Upper lobe of left lung (tissue), 6 donors: ENCODE measurements around the gene RTP3. TPM values are rescaled to one million over a fixed set of nuclear protein-coding genes. Genes with fewer than 3 reads are reported as not detected.

Source experiments
- ATAC-seq, 2 donors: fragments of 200-7000 bp; cut with Tn5 transposase; one replicate each; pipeline ENCODE4 v1.9.1; 2022; ENCODE audit warnings: mild to moderate bottlenecking in 2 of 2, moderate library complexity in 2 of 2; ENCODE audit not compliant: low FRiP score in 2 of 2
- DNase-seq, 2 donors: peaks; one replicate each; pipeline ENCODE4 v3.0.0-alpha.2; 2019 to 2020
- H3K27ac ChIP-seq, 4 donors: fragments of 200-600 bp; sonication (generic); one replicate each; pipeline ENCODE4 v1.5.1; 2016 to 2019
- H3K27me3 ChIP-seq, 4 donors: fragments of 200-600 bp; sonication (generic); one replicate each; pipeline ENCODE4 v1.5.1; 2017 to 2019
- H3K36me3 ChIP-seq, 4 donors: fragments of 200-600 bp; sonication (generic); one replicate each; pipeline ENCODE4 v1.5.1; 2016 to 2019
- H3K4me1 ChIP-seq, 4 donors: fragments of 200-600 bp; sonication (generic); one replicate each; pipeline ENCODE4 v1.5.1; 2018 to 2019
- H3K4me3 ChIP-seq, 4 donors: fragments of 200-600 bp; sonication (generic); one replicate each; pipeline ENCODE4 v1.5.1; 2017 to 2019; ENCODE audit warnings: mild to moderate bottlenecking in 2 of 4, moderate library complexity in 1 of 4
- H3K9me3 ChIP-seq, 4 donors: fragments of 200-600 bp; sonication (generic); one replicate each; pipeline ENCODE4 v1.5.1; 2018 to 2019
- EP300 ChIP-seq, 4 donors: sonication (generic); formaldehyde crosslinking; IDR thresholded peaks; one replicate each; pipeline ENCODE4 v1.5.1; 2017; ENCODE audit warnings: antibody characterized with exemption in 4 of 4, control low read depth in 2 of 4
- POLR2A ChIP-seq, 4 donors: fragments of 450-650 bp; IDR thresholded peaks; one replicate each; pipeline ENCODE4 v1.5.1; 2016 to 2017; ENCODE audit warnings: antibody characterized with exemption in 4 of 4, mild to moderate bottlenecking in 2 of 4
- POLR2AphosphoS5 ChIP-seq, 2 donors: sonication (generic); formaldehyde crosslinking; IDR thresholded peaks; one replicate each; pipeline ENCODE4 v1.5.1; 2017; ENCODE audit warnings: antibody characterized with exemption in 2 of 2
- WGBS, 2 donors: methylation state at CpG; one replicate each; pipeline ENCODE4 v1.1.5; 2017 to 2018; 5-methylcytosine and 5-hydroxymethylcytosine counted together
- total RNA-seq, 6 donors: library from RNA; depleted of rRNA in 4 of 6; stranded (reverse); fragments of >200 nt in 4 of 6; gene quantifications; one replicate each; pipeline versions ENCODE4 v1.1.0 to v1.2.1, GENCODE V29; 2016 to 2021
- TF ChIP-seq, protein P1 (sequence below), 6 experiments: fragments of 450-650 bp in 4 of 6; fragments of 200-600 bp in 2 of 6; sonication (generic) in 2 of 6; IDR thresholded peaks; one replicate each; pipeline ENCODE4 v1.5.1; 2016 to 2019; ENCODE audit warnings: antibody characterized with exemption in 6 of 6
- donor health status: DM: no; HTN: no; CAD: no; lungs with moderate emphysema.
- donor health status: DM: no; HTN: yes; CAD: no; lungs with severe emphysema.

Gene RTP3
- total RNA-seq, 6 donors from 2014 or later: not detected

DNA sequence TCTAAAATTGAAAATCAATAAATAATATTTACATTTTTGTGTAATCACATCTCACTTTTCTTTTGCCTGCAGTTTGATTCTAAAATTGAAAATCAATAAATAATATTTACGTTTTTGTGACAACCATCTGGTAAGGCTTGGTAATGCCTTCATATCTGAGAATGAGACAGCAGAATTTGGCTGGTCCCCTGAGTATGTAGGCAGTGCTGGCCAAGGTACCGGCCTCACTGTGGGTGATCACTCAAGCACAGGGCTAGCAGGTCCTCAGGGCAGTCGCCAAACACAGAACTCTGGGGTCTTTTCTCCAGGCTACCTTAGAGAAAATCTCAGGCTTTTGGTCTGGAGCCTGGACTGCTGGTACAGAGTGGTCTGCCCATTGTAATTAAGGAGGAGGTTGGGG is 26.2 kb downstream of the RTP3 start:
- Histone ChIP-seq H3K36me3 (no peaks in the 10 kb centered on the region), H3K4me1 (no peaks in the 10 kb centered on the region), H3K4me3 (no peak overlapping the region), H3K9me3 (no peaks in the 10 kb centered on the region), H3K27ac (no peak overlapping the region), H3K27me3 (no peaks in the 10 kb centered on the region)
- 80 to 81% methylated on average over 3 of the region's 3 CpGs for WGBS, 2 donors
- no peak for ATAC-seq
- TF ChIP-seq POLR2AphosphoS5 (IDR thresholded peaks at IDR 0.05) (no peak), POLR2A (IDR thresholded peaks at IDR 0.05) (no peak), EP300 (IDR thresholded peaks at IDR 0.05) (no peak)
- TF ChIP-seq, protein P1, sequence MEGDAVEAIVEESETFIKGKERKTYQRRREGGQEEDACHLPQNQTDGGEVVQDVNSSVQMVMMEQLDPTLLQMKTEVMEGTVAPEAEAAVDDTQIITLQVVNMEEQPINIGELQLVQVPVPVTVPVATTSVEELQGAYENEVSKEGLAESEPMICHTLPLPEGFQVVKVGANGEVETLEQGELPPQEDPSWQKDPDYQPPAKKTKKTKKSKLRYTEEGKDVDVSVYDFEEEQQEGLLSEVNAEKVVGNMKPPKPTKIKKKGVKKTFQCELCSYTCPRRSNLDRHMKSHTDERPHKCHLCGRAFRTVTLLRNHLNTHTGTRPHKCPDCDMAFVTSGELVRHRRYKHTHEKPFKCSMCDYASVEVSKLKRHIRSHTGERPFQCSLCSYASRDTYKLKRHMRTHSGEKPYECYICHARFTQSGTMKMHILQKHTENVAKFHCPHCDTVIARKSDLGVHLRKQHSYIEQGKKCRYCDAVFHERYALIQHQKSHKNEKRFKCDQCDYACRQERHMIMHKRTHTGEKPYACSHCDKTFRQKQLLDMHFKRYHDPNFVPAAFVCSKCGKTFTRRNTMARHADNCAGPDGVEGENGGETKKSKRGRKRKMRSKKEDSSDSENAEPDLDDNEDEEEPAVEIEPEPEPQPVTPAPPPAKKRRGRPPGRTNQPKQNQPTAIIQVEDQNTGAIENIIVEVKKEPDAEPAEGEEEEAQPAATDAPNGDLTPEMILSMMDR (IDR thresholded peaks at IDR 0.05): no peak
- DNase-seq: no peak

DNA sequence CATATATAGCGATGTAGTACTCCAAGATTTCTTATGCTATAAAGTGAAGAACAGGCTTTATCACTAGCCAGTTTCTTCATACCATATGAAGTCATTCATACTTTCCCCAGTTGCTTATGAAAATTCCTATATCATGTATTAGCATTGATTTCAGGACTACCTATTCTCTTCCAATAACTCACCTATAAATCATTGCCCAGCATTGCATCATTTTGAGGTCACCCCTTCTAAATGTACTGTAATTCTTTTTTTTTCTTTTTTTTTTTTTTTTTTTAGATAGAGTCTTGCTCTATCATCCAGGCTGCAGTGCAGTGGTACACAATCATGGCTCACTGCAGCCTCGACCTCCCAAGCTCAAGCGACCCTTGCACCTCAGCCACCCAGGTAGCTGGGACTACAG is 27.1 kb downstream of the RTP3 start:
- DNase-seq (no peak), ATAC-seq (no peak)
- H3K4me1 ChIP-seq: no peaks in the 10 kb centered on the region
- H3K4me3 ChIP-seq: no peak overlapping the region
- 84 to 94% methylated on average over 3 of the region's 3 CpGs for WGBS, 2 donors
- no peaks in the 10 kb centered on the region for H3K27me3 ChIP-seq
- H3K9me3 ChIP-seq: no peaks in the 10 kb centered on the region
- TF ChIP-seq, protein P1 (IDR thresholded peaks at IDR 0.05): no peak
- no peak for TF ChIP-seq EP300 (IDR thresholded peaks at IDR 0.05)
- no peak for TF ChIP-seq POLR2AphosphoS5 (IDR thresholded peaks at IDR 0.05)
- no peak for TF ChIP-seq POLR2A (IDR thresholded peaks at IDR 0.05)
- no peaks in the 10 kb centered on the region for H3K36me3 ChIP-seq
- no peak overlapping the region for H3K27ac ChIP-seq

DNA sequence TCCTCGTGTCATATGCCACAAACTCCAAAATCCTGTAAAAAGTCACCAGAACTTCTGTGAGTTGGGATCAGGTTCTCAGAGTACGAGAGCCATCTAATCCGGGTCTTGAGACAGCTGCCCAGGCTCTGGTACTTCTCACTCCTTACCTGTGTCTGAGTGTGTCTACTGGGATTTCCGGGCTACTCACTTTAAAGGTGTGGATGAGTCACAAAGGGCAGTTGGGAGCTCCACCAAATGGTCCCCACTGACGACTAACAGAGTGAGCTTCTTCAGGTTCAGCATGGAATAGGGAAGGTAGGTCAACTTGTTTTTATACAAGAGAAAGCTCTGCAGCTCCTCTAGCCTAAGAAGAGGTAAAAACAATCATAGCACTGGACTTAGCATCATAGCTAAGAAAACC is 29.5 kb downstream of the RTP3 start:
- TF ChIP-seq EP300 (IDR thresholded peaks at IDR 0.05) (no peak), POLR2A (IDR thresholded peaks at IDR 0.05) (no peak), POLR2AphosphoS5 (IDR thresholded peaks at IDR 0.05) (no peak)
- TF ChIP-seq, protein P1 (IDR thresholded peaks at IDR 0.05): no peak
- no peaks in the 10 kb centered on the region for H3K9me3 ChIP-seq
- H3K27me3 ChIP-seq: no peaks in the 10 kb centered on the region
- H3K4me1 ChIP-seq: no peaks in the 10 kb centered on the region
- no peaks in the 10 kb centered on the region for H3K36me3 ChIP-seq
- H3K27ac ChIP-seq: no peak overlapping the region
- ATAC-seq (no peak), DNase-seq (no peak)
- no peak overlapping the region for H3K4me3 ChIP-seq
- 84 to 88% methylated on average over 5 of the region's 5 CpGs for whole genome bisulfite sequencing, 2 donors

DNA sequence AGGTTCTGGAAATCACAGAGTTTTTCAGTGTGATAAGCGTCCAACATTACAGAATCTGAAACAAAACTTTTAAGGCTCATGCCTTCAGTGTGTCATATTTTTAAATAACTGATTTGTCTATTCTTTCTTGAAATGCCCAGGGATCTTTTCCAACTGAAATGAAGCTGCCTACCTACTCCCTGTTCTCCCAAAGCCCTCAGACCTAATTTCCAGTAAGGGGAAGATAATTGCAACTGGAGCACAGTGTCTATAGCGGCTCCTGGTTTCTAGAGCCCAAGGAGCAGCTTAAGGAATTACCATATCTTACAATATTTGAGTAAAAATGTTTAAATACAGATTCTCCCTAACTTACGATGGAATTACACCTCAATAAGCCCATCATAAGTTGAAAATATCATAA is 35.3 kb downstream of the RTP3 start:
- 88 to 90% methylated on average over 3 of the region's 3 CpGs for WGBS, 2 donors
- no peaks in the 10 kb centered on the region for H3K4me1 ChIP-seq
- no peak overlapping the region for H3K27ac ChIP-seq
- H3K27me3 ChIP-seq: no peaks in the 10 kb centered on the region
- TF ChIP-seq EP300 (IDR thresholded peaks at IDR 0.05): no peak
- TF ChIP-seq, protein P1 (IDR thresholded peaks at IDR 0.05): no peak
- TF ChIP-seq POLR2AphosphoS5 (IDR thresholded peaks at IDR 0.05): no peak
- TF ChIP-seq POLR2A (IDR thresholded peaks at IDR 0.05): no peak
- no peaks in the 10 kb centered on the region for H3K36me3 ChIP-seq
- H3K4me3 ChIP-seq: no peak overlapping the region
- H3K9me3 ChIP-seq: no peaks in the 10 kb centered on the region
- ATAC-seq (no peak), DNase-seq (no peak)

DNA sequence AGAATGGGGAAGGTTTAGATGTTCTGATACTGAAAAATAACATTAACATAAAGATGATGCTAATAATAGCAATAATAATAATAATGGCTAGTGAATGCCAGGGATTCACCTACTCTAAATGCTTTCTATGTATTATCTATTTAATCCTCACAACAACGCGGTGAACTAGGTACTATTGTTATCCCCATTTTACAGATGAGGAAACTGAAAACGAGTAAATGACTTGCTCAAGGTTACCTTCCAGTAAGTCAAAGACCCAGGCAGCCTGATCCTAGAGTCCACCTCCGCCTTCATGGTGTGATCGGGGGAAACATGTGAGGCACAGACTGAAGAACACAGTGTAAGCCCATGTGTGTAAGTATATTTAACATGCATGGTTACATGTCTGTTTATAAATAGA is 38.0 kb downstream of the RTP3 start:
- 94 to 95% methylated on average over 5 of the region's 5 CpGs for WGBS, 2 donors
- H3K27ac ChIP-seq: no peak overlapping the region
- H3K36me3 ChIP-seq: no peaks in the 10 kb centered on the region
- no peak for ATAC-seq
- TF ChIP-seq POLR2AphosphoS5 (IDR thresholded peaks at IDR 0.05) (no peak), EP300 (IDR thresholded peaks at IDR 0.05) (no peak), POLR2A (IDR thresholded peaks at IDR 0.05) (no peak)
- TF ChIP-seq, protein P1 (IDR thresholded peaks at IDR 0.05): no peak
- H3K4me1 ChIP-seq: peaks cover 0 to 9% (median 6%) of the 10 kb centered on the region in 4 donors
- H3K4me3 ChIP-seq: no peak overlapping the region
- no peaks in the 10 kb centered on the region for H3K27me3 ChIP-seq
- H3K9me3 ChIP-seq: no peaks in the 10 kb centered on the region
- no peak for DNase-seq
